DOHH2 (cell line): ENCODE measurements around the gene MAMDC2.

Source experiments
- CTCF ChIP-seq: fragments of 200-600 bp; sonication (generic); IDR thresholded peaks from one replicate; pipeline ENCODE4 v1.5.1; 2014; ENCODE audit warnings: antibody characterized with exemption, mild to moderate bottlenecking, low read depth, low read length; ENCODE audit not compliant: poor library complexity, severe bottlenecking
- EZH2phosphoT487 ChIP-seq: fragments of 200-600 bp; sonication (generic); IDR thresholded peaks from 2 replicates; pipeline ENCODE4 v1.6.1; 2017; ENCODE audit warnings: borderline replicate concordance, mild to moderate bottlenecking, antibody characterized with exemption, low read length, moderate library complexity, mixed read lengths

- no peak for TF ChIP-seq CTCF
- no peak for TF ChIP-seq EZH2phosphoT487
Measured at GRCh38 chr9:70232476-70232875, 188.8 kb downstream of the MAMDC2 start.
